GM23338 (cell line): ENCODE measurements around the gene TRIM67. TPM values are rescaled to one million over a fixed set of nuclear protein-coding genes. Genes with fewer than 3 reads are reported as not detected.

Experiments
- ATAC-seq: fragments of 200-7000 bp; cut with Tn5 transposase; 3 replicates; pipeline ENCODE4 v1.9.1; 2020
- DNase-seq: peaks from one replicate; pipeline ENCODE4 v3.0.0-alpha.2; 2015; ENCODE audit warnings: low spot score
- H2AFZ ChIP-seq: fragments of 200-600 bp; sonication (generic); 2 replicates; pipeline ENCODE4 v1.8.0; 2016; ENCODE audit warnings: antibody characterized with exemption, mild to moderate bottlenecking, moderate library complexity
- H3F3A ChIP-seq: fragments of 200-600 bp; sonication (generic); replicated peaks from 2 replicates; pipeline ENCODE4 v1.8.0; 2017; ENCODE audit warnings: antibody characterized with exemption, mixed run types, low read depth
- H3K27ac ChIP-seq: fragments of 200-600 bp; sonication (generic); 2 replicates; pipeline ENCODE4 v1.6.1; 2016; ENCODE audit warnings: low read depth
- H3K27me3 ChIP-seq: fragments of 200-600 bp; sonication (generic); 2 replicates; pipeline ENCODE4 v1.8.0; 2016; ENCODE audit warnings: mild to moderate bottlenecking, mixed run types, moderate library complexity; ENCODE audit not compliant: insufficient read depth
- H3K36me3 ChIP-seq: fragments of 200-600 bp; sonication (generic); 2 replicates; pipeline ENCODE4 v1.8.0; 2016; ENCODE audit warnings: mild to moderate bottlenecking; ENCODE audit not compliant: insufficient read depth
- H3K4me1 ChIP-seq: fragments of 200-600 bp; sonication (generic); 2 replicates; pipeline ENCODE4 v1.8.0; 2016; ENCODE audit warnings: mild to moderate bottlenecking, moderate library complexity; ENCODE audit not compliant: insufficient read depth
- H3K4me2 ChIP-seq: fragments of 200-600 bp; sonication (generic); 2 replicates; pipeline ENCODE4 v1.7.1; 2017; ENCODE audit warnings: mixed run types
- H3K4me3 ChIP-seq: fragments of 200-600 bp; sonication (generic); 2 replicates; pipeline ENCODE4 v1.6.1; 2016; ENCODE audit warnings: mixed run types
- H3K79me2 ChIP-seq: fragments of 200-600 bp; sonication (generic); replicated peaks from 2 replicates; pipeline ENCODE4 v1.8.0; 2017; ENCODE audit warnings: mild to moderate bottlenecking; ENCODE audit not compliant: insufficient read depth
- H3K9me2 ChIP-seq: fragments of 200-600 bp; sonication (generic); 2 replicates; pipeline ENCODE4 v1.8.0; 2017; ENCODE audit not compliant: insufficient read depth
- H4K20me1 ChIP-seq: fragments of 200-600 bp; sonication (generic); replicated peaks from 2 replicates; pipeline ENCODE4 v1.8.0; 2017; ENCODE audit warnings: mild to moderate bottlenecking; ENCODE audit not compliant: insufficient read depth
- H3K27ac Mint-ChIP-seq: 2 replicates; pipeline ENCODE4 v1.8.0; 2020; ENCODE audit warnings: inconsistent platforms, mild to moderate bottlenecking, moderate library complexity, mixed read lengths
- H3K27me3 Mint-ChIP-seq: 3 replicates; pipeline ENCODE4 v1.8.0; 2022; ENCODE audit warnings: low read depth, mild to moderate bottlenecking, moderate library complexity, mixed read lengths, inconsistent platforms; ENCODE audit not compliant: insufficient read depth, poor library complexity
- H3K36me3 Mint-ChIP-seq: 3 replicates; pipeline ENCODE4 v1.8.0; 2021; ENCODE audit warnings: low read depth, mild to moderate bottlenecking, inconsistent platforms, moderate library complexity, mixed read lengths
- H3K4me1 Mint-ChIP-seq: 3 replicates; pipeline ENCODE4 v1.8.0; 2020; ENCODE audit warnings: mild to moderate bottlenecking, inconsistent platforms, mixed read lengths
- H3K4me3 Mint-ChIP-seq: 3 replicates; pipeline ENCODE4 v1.8.0; 2021; ENCODE audit warnings: moderate library complexity, mild to moderate bottlenecking, inconsistent platforms, mixed read lengths
- H3K9me3 Mint-ChIP-seq: 3 replicates; pipeline ENCODE4 v1.8.0; 2020; ENCODE audit warnings: moderate library complexity, mild to moderate bottlenecking, inconsistent platforms, mixed read lengths
- CREB1 ChIP-seq: fragments of 250-450 bp; sonication (Bioruptor Pico); IDR thresholded peaks from 2 replicates; pipeline ENCODE4 v1.5.0; 2020; ENCODE audit warnings: low read depth, mild to moderate bottlenecking, moderate library complexity
- EZH2 ChIP-seq: fragments of 200-600 bp; sonication (generic); IDR thresholded peaks from one replicate; pipeline ENCODE4 v1.8.0; 2017; ENCODE audit warnings: antibody characterized with exemption, mild to moderate bottlenecking, low read depth; ENCODE audit not compliant: unreplicated experiment
- EZH2phosphoT487 ChIP-seq: fragments of 200-600 bp; sonication (generic); IDR thresholded peaks from one replicate; pipeline ENCODE4 v1.8.1; 2018; ENCODE audit warnings: antibody characterized with exemption; ENCODE audit not compliant: unreplicated experiment
- JUNB ChIP-seq: IDR thresholded peaks from one replicate; pipeline ENCODE4 v1.6.1; 2016; ENCODE audit warnings: antibody characterized with exemption; ENCODE audit not compliant: unreplicated experiment
- NANOG ChIP-seq: IDR thresholded peaks from 2 replicates; pipeline ENCODE4 v1.6.1; 2016; ENCODE audit warnings: antibody characterized with exemption, borderline replicate concordance
- ZNF114 ChIP-seq: fragments of 250-450 bp; sonication (Bioruptor Pico); IDR thresholded peaks from 2 replicates; pipeline ENCODE4 v1.5.0; 2020; ENCODE audit warnings: mild to moderate bottlenecking, moderate library complexity
- ZNF331 ChIP-seq: fragments of 250-450 bp; sonication (Bioruptor Pico); IDR thresholded peaks from 2 replicates; pipeline ENCODE4 v1.5.0; 2020; ENCODE audit warnings: low read depth, mild to moderate bottlenecking, moderate library complexity
- polyA plus RNA-seq: library from polyadenylated mRNA; unstranded; fragments of >200 nt; fragmentation: Nextera tagmentation; extraction: Ambion mirVana; gene quantifications from 2 replicates; pipeline ENCODE4 v1.2.1, GENCODE V29; 2016
- total RNA-seq: library from RNA; depleted of rRNA; stranded (reverse); fragments of >200 nt; shearing (Covaris generic); gene quantifications from 2 replicates; pipeline ENCODE4 v1.2.3, GENCODE V29; 2014
- TF ChIP-seq, protein P1 (sequence below), 2 experiments: fragments of 200-600 bp in 1 of 2; sonication (generic) in 1 of 2; conservative IDR thresholded peaks; 2 replicates each; pipeline versions ENCODE4 v1.5.1 to v1.6.1; 2016 to 2017; ENCODE audit warnings: antibody characterized with exemption in 2 of 2, low read depth in 2 of 2, mild to moderate bottlenecking in 2 of 2, moderate library complexity in 1 of 2
- TF ChIP-seq, protein P2 (sequence below): IDR thresholded peaks from one replicate; pipeline ENCODE4 v1.6.1; 2018; ENCODE audit warnings: antibody characterized with exemption; ENCODE audit not compliant: unreplicated experiment

The TRIM67 gene
- total and polyA plus RNA-seq, 2 experiments from 2014 or later = 0.03 TPM; not detected in 1

DNA sequence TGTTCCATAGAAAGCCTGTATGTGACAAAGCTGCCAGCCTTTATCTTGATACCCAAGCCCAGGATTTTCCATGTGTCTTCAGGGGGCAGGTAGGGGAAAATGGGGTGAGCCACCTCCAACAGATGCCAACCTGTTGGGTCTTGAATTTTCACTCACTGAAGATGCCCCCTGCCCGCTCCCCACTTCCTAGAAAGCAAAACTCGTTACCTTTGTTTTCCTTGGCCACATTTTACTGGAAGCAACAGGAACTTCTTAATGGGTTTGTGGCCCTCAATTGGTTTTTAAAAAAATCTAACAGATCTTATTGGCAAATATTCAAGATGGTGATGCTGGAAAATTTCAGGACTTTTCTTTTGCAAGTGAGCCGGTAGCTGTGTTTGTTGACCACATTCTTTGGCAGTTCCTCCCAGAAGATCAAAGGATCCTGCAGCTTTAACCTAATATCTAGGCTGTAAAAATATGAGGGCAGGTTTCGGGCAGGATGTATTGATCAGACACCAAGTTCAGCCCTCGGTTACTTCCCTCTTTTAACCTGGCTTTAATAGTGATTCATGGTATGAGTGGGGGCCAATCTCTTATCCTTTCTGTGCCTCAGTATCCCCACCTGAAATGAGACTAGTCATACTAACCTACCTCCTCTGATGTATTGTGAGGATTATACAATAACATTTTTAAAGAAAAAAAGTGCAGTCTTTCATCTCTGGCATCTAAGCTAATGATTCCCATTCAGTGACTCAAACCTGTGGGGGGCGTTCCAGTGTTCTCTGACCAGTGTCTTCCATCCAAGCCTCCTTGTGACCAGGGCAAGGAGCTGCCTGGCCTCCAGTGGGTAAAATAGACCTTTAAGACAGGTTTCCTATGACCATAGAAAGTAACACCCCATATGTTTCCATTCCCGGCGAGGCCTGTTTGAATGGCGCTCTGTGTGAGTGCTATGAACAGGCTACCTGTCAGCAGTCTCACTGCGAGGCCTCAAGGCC, 57.9 kb downstream of the TRIM67 start:
- peaks cover 1% of the 10 kb centered on the region; the same call in 1 of the 2 replicates for H4K20me1 ChIP-seq
- Mint-ChIP-seq H3K27ac (no peak overlapping the region), H3K9me3 (no peaks in the 10 kb centered on the region), H3K4me1 (peaks cover 11% of the 10 kb centered on the region), H3K4me3 (no peak overlapping the region), H3K27me3 (peaks cover 39% of the 10 kb centered on the region), H3K36me3 (peaks cover 3% of the 10 kb centered on the region; the same call in 1 of the 3 replicates)
- no peaks in the 10 kb centered on the region for H3K4me1 ChIP-seq
- ATAC-seq (no peak), DNase-seq (no peak)
- H2AFZ ChIP-seq = no peak overlapping the region
- H3K79me2 ChIP-seq = no peaks in the 10 kb centered on the region
- no peaks in the 10 kb centered on the region for H3K36me3 ChIP-seq
- H3K4me3 ChIP-seq = no peak overlapping the region
- H3K4me2 ChIP-seq = no peak overlapping the region
- H3K27ac ChIP-seq = no peak overlapping the region
- peaks cover 38% of the 10 kb centered on the region for H3K27me3 ChIP-seq
- TF ChIP-seq NANOG (no peak), EZH2 (no peak), JUNB (no peak), ZNF331 (CRISPR knock-in tag) (no peak)
- TF ChIP-seq, protein P1, sequence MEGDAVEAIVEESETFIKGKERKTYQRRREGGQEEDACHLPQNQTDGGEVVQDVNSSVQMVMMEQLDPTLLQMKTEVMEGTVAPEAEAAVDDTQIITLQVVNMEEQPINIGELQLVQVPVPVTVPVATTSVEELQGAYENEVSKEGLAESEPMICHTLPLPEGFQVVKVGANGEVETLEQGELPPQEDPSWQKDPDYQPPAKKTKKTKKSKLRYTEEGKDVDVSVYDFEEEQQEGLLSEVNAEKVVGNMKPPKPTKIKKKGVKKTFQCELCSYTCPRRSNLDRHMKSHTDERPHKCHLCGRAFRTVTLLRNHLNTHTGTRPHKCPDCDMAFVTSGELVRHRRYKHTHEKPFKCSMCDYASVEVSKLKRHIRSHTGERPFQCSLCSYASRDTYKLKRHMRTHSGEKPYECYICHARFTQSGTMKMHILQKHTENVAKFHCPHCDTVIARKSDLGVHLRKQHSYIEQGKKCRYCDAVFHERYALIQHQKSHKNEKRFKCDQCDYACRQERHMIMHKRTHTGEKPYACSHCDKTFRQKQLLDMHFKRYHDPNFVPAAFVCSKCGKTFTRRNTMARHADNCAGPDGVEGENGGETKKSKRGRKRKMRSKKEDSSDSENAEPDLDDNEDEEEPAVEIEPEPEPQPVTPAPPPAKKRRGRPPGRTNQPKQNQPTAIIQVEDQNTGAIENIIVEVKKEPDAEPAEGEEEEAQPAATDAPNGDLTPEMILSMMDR (conservative IDR thresholded peaks at IDR 0.05; ENCODE audit: low read depth in 2 of 2) = no peak
- H3K9me2 ChIP-seq = no peaks in the 10 kb centered on the region
- H3F3A ChIP-seq = no peaks in the 10 kb centered on the region

DNA sequence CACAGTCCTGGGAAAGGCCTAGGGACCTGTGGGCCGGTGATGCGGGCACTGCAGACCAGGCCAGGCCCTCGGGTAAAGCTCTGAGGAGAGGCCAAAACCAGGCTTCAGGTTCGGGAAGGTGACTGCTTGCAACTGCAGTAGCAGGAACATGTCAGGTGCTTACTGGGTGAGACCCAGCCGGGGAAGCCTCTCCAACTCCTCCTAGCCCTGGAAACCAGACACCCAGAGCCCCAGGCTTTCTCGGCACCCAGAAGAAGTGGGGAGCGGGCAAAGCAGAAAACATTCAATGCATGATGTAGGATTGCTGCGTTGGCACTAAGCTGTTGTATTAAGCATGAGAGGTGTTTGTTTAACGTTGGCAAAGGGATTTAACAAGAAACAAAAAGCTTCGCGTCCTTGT, 58.9 kb downstream of the TRIM67 start:
- Histone ChIP-seq H3K27me3 (peaks cover 27% of the 10 kb centered on the region), H3K4me3 (no peak overlapping the region), H3K27ac (no peak overlapping the region), H3K79me2 (no peaks in the 10 kb centered on the region), H3K4me1 (no peaks in the 10 kb centered on the region), H3K9me2 (no peaks in the 10 kb centered on the region), H4K20me1 (peaks cover 3% of the 10 kb centered on the region; the same call in 1 of the 2 replicates), H3F3A (no peaks in the 10 kb centered on the region), H2AFZ (no peak overlapping the region), H3K36me3 (no peaks in the 10 kb centered on the region), H3K4me2 (no peak overlapping the region)
- Mint-ChIP-seq H3K36me3 (peaks cover 11% of the 10 kb centered on the region; the same call in 2 of the 3 replicates), H3K4me1 (peaks cover 11% of the 10 kb centered on the region), H3K9me3 (no peaks in the 10 kb centered on the region), H3K4me3 (no peak overlapping the region), H3K27me3 (peaks cover 28% of the 10 kb centered on the region), H3K27ac (no peak overlapping the region)
- DNase-seq = no peak
- no peak for ATAC-seq
- TF ChIP-seq CREB1 (CRISPR knock-in tag) (no peak), EZH2 (no peak), EZH2phosphoT487 (no peak), ZNF114 (CRISPR knock-in tag) (no peak), NANOG (no peak)
- TF ChIP-seq, protein P2, sequence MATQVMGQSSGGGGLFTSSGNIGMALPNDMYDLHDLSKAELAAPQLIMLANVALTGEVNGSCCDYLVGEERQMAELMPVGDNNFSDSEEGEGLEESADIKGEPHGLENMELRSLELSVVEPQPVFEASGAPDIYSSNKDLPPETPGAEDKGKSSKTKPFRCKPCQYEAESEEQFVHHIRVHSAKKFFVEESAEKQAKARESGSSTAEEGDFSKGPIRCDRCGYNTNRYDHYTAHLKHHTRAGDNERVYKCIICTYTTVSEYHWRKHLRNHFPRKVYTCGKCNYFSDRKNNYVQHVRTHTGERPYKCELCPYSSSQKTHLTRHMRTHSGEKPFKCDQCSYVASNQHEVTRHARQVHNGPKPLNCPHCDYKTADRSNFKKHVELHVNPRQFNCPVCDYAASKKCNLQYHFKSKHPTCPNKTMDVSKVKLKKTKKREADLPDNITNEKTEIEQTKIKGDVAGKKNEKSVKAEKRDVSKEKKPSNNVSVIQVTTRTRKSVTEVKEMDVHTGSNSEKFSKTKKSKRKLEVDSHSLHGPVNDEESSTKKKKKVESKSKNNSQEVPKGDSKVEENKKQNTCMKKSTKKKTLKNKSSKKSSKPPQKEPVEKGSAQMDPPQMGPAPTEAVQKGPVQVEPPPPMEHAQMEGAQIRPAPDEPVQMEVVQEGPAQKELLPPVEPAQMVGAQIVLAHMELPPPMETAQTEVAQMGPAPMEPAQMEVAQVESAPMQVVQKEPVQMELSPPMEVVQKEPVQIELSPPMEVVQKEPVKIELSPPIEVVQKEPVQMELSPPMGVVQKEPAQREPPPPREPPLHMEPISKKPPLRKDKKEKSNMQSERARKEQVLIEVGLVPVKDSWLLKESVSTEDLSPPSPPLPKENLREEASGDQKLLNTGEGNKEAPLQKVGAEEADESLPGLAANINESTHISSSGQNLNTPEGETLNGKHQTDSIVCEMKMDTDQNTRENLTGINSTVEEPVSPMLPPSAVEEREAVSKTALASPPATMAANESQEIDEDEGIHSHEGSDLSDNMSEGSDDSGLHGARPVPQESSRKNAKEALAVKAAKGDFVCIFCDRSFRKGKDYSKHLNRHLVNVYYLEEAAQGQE = no peak
